GM23248 (cell line): ENCODE results near the gene ERN1.

Experiments used
- EZH2 ChIP-seq: fragments of 200-600 bp; sonication (generic); IDR thresholded peaks from 2 replicates; pipeline ENCODE4 v1.6.1; 2018; ENCODE audit warnings: antibody characterized with exemption, mild to moderate bottlenecking; ENCODE audit not compliant: insufficient read depth, poor library complexity, severe bottlenecking
- EZH2phosphoT487 ChIP-seq: fragments of 200-600 bp; sonication (generic); IDR thresholded peaks from 2 replicates; pipeline ENCODE4 v1.6.1; 2018; ENCODE audit warnings: antibody characterized with exemption, moderate library complexity, mild to moderate bottlenecking, low read depth; ENCODE audit not compliant: insufficient read depth

DNA sequence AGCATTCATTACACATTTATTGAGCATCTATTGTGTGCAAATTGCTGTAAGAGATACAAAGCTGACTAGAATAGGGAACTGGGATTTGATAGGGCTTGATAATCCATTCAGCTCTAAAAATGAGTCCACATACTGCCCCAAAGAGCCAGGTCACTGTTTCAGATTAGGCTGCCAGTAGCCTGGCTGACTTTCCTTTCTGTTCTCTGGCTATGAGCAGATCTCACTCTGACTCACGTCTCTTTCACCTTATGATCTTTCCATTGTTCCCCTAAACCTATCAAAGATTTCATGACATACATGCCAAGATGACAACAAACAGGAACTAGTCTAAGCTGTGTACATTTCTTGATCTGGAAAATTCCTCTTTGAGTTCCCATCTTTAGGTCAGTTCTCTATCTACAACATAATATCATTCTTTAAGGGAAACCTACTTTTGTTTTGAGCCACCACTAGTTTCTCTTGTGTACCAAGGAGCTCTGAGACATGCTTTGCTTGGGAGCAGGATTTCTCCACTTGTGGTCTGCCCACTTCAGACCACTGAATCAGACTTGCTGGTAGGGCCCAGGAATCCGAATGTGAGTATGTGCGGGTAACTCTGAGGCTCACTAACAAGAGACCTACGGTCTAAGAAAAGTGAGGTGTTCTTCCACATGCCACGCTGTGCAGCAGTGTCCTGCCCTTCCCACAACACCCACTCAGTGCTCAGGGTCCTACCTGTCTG is 68.6 kb downstream of the ERN1 start:
- TF ChIP-seq EZH2 (no peak), EZH2phosphoT487 (no peak)
